ENCODE data around the gene QTRT2.

DNA sequence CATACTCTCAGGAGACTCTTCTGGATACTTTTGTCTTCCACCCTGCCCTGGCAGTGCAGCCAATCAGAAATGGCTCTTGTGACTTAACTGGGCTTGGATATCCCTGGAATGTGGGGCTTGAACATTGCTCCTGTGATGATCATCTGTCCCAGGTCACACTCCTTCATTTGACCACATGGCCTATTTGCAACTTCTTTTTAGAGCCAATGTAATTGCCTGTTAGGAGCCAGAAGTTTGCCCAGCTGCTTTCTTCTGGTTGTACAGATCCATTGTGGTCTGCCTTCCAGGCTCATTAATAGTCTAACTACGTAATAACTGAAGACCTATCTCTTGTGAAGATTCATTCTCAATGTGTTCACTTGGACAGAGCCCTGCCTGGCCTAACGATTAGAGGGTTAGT lies 29.8 kb downstream of the QTRT2 start:
- TF ChIP-seq, protein P1, sequence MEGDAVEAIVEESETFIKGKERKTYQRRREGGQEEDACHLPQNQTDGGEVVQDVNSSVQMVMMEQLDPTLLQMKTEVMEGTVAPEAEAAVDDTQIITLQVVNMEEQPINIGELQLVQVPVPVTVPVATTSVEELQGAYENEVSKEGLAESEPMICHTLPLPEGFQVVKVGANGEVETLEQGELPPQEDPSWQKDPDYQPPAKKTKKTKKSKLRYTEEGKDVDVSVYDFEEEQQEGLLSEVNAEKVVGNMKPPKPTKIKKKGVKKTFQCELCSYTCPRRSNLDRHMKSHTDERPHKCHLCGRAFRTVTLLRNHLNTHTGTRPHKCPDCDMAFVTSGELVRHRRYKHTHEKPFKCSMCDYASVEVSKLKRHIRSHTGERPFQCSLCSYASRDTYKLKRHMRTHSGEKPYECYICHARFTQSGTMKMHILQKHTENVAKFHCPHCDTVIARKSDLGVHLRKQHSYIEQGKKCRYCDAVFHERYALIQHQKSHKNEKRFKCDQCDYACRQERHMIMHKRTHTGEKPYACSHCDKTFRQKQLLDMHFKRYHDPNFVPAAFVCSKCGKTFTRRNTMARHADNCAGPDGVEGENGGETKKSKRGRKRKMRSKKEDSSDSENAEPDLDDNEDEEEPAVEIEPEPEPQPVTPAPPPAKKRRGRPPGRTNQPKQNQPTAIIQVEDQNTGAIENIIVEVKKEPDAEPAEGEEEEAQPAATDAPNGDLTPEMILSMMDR (IDR thresholded peaks at IDR 0.05; ENCODE audit: insufficient read depth, low read length): no peak
- TF ChIP-seq, protein P2, sequence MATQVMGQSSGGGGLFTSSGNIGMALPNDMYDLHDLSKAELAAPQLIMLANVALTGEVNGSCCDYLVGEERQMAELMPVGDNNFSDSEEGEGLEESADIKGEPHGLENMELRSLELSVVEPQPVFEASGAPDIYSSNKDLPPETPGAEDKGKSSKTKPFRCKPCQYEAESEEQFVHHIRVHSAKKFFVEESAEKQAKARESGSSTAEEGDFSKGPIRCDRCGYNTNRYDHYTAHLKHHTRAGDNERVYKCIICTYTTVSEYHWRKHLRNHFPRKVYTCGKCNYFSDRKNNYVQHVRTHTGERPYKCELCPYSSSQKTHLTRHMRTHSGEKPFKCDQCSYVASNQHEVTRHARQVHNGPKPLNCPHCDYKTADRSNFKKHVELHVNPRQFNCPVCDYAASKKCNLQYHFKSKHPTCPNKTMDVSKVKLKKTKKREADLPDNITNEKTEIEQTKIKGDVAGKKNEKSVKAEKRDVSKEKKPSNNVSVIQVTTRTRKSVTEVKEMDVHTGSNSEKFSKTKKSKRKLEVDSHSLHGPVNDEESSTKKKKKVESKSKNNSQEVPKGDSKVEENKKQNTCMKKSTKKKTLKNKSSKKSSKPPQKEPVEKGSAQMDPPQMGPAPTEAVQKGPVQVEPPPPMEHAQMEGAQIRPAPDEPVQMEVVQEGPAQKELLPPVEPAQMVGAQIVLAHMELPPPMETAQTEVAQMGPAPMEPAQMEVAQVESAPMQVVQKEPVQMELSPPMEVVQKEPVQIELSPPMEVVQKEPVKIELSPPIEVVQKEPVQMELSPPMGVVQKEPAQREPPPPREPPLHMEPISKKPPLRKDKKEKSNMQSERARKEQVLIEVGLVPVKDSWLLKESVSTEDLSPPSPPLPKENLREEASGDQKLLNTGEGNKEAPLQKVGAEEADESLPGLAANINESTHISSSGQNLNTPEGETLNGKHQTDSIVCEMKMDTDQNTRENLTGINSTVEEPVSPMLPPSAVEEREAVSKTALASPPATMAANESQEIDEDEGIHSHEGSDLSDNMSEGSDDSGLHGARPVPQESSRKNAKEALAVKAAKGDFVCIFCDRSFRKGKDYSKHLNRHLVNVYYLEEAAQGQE (IDR thresholded peaks at IDR 0.05; ENCODE audit: insufficient replicate concordance, low read depth): no peak
- TF ChIP-seq POLR2AphosphoS5 (IDR thresholded peaks at IDR 0.05; ENCODE audit: low read depth): no peak
- no peak for TF ChIP-seq GABPA (IDR thresholded peaks at IDR 0.05; ENCODE audit: low read depth)
- TF ChIP-seq SPI1 (IDR thresholded peaks at IDR 0.05; ENCODE audit: borderline replicate concordance, low read depth): no peak

Measured in HL-60 (cell line).